HG03575 (cell line): Measurements from ENCODE around the gene PYY.
"Not testable (repeated sequence)": the region's sequence is repeated elsewhere in the genome, so short reads cannot be mapped to it uniquely, and the experiment has no call there.

ENCODE experiments used
- ATAC-seq: cut with Tn5 transposase; IDR thresholded peaks from one replicate; pipeline ENCODE4 v1.9.1; 2021; ENCODE audit not compliant: unreplicated experiment, insufficient number of reproducible peaks, low FRiP score; ENCODE audit errors: extremely low read depth

PYY gene

GRCh38 chr17:43982171-43982570, 28.4 kb upstream of the PYY start:
- no peak for ATAC-seq

GRCh38 chr17:43979671-43980070, 25.9 kb upstream of the PYY start:
- no peak for ATAC-seq

GRCh38 chr17:43979011-43979410, 25.3 kb upstream of the PYY start:
- no peak for ATAC-seq

- ATAC-seq, result no peak
These were observed 24.3 kb upstream of the PYY start for GRCh38 chr17:43978078-43978477.

GRCh38 chr17:43976963-43977837, 23.5 kb upstream of the PYY start:
- no peak for ATAC-seq

GRCh38 chr17:43975898-43976297, 22.2 kb upstream of the PYY start:
- no peak for ATAC-seq

GRCh38 chr17:43974382-43975266, 20.9 kb upstream of the PYY start:
- ATAC-seq, result no peak

- not testable (repeated sequence) for ATAC-seq
These were observed 18.9 kb upstream of the PYY start for GRCh38 chr17:43972444-43973212.

GRCh38 chr17:43971436-43971835, 17.7 kb upstream of the PYY start:
- ATAC-seq, result not testable (repeated sequence)

- ATAC-seq, result no peak
These were observed 16.6 kb upstream of the PYY start for GRCh38 chr17:43970366-43970765.

GRCh38 chr17:43967251-43967875, 13.6 kb upstream of the PYY start:
- no peak for ATAC-seq

- no peak for ATAC-seq
These were observed 12.5 kb upstream of the PYY start for GRCh38 chr17:43966276-43966675.

GRCh38 chr17:43962479-43962878, 8.7 kb upstream of the PYY start:
- ATAC-seq, result no peak

- no peak for ATAC-seq
These were observed 8.2 kb upstream of the PYY start for GRCh38 chr17:43961954-43962353.

GRCh38 chr17:43961292-43961691, 7.6 kb upstream of the PYY start:
- ATAC-seq, result not testable (repeated sequence)

GRCh38 chr17:43958748-43959352, 5.1 kb upstream of the PYY start:
- no peak for ATAC-seq

GRCh38 chr17:43956222-43956621, 2.5 kb upstream of the PYY start:
- no peak for ATAC-seq
